ENCODE data around the gene ENAH.

ENAH gene

DNA sequence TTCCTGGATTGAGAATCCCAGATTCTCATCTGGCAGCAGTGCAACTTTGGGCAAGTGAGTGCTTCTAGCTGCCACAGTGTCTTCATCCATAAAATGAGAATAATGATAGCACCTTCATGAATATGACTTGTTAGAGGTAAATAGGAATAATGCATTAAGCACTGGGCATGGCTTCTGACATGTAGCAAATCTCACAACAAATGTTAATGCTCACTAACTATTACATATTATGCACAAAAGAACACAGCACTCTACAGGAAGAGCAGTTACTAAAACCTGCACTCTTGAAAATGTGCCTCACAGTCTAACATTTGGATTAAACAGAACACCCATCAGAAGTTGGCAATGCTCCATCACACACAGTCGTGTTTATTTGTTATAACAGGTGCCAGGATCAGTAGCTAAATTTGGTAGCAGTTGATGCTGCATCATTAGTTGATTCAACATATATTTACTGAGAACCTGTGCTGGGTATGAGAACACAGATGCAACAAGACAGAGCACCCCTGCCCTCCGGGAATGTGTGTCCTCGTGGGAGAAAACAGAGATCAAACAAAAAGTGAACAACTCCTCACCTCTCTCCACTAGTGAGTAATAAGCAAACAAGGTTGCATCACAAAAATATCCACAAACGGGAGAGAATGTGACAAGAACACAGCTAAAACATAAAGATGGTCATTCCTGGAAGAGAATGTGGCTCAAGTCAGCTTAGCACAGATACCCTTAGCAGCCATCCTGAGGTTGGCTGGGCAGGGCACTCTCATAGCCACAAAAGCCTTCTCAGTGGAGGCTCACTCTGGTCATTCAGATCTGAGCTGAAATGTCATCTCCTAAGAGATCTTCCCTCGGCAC lies 198.9 kb downstream of the ENAH start:
- no peak for DNase-seq (ENCODE audit: low read depth)

DNA sequence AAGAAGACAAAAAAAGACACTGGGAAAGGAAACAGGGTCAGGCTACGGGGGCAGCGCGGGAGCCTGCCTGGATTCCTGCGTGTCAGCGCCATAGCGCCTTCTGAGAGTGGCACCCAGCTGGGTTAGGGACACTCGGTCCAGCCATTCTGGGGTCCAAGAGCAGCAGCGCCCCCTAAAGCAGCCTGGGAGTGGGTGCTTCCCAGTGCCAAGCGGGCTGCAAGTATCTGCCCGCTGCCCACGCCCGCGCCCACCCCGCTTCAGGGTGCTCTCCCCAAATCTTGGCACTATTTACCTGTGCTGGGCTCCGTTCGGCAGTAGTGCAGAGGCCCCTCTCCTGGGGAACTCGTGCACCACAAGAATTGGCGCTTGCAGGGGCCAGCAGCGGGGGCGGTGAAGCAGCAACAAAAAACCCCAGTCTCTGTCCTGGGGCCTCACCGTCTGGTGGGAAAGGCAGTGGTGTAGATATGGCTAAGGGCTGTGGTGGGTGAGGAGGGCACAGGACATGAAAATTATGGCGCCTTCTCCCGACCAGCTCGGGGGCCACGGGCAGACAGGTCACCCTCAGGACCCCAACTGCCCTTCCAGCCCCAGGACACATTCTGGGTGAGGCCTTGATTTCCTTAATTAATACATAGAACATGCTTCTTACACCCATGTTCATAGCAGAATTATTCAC lies 200.9 kb downstream of the ENAH start:
- no peak for DNase-seq (ENCODE audit: low read depth)

DNA sequence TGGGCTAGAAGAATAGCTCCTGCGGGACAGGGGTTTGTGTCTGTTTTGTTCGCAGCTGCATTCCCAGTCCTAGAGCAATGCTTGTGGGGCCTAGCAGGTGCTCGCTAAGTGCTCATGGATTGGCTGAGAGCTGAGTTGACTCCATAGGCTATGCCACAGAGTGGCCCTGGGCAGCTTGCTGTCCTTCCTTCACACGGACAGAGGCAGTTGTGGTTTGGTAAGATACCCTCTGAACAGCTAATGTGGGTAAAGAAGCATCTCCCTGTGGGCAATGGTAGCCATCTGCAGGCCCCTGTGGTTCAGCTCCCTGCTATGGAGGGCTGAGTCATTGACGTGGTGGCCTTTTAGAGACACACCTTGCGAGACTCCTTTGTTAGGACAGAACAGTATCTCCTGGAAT lies 201.6 kb downstream of the ENAH start:
- DNase-seq (ENCODE audit: low read depth): no peak

DNA sequence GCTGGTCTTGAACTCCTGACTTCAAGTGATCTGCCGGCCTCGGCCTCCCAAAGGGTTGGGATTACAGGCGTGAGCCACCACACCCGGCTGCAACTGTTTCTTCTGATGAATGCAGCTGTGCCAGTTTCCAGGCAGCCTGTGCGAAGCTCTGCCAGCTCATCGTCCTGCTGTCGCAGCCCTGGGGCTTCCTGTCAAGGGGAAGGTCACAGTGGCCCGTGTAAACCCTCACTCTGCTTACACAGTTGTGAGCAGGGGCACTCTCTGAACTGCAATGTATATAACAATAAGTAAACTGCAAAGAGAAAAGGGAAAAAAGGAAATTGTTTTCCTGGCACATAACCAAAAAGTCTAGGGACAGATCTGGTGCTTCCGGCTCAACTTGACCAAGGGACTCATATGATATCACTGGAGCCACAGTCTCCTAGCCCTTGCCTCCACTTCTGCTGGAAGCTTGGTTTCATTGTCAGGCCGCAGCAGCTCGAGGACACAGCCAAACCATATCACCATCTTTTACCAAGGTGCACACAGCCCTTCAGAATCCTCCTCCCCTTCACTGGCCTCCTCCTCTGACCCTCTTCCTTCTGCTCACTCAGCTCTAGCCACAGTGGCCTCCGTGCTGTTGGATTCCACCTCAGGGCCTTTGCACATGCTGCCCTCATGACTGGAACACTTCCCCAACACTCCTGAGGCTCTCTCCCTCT lies 202.3 kb downstream of the ENAH start:
- no peak for DNase-seq (ENCODE audit: low read depth)

DNA sequence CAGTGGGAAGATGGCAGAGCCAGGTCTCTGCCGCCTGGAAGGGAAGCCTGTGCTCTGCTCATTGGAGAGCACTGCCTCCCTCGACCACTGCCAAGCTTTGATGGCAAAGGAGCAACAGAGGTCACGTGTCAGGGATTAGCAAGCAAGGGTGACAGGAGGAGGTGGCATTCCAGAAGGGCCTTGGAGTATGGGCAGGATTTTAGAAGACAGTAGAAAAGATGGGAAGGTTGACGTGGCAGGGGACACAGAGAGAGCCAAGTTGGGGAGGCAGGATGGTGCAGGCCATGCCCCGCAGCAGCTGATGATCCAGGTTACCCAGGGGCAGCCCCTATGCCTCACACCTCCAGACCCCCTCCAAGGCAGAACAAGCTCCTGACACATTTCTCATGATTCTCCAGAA lies 203.1 kb downstream of the ENAH start:
- DNase-seq (ENCODE audit: low read depth): no peak

DNA sequence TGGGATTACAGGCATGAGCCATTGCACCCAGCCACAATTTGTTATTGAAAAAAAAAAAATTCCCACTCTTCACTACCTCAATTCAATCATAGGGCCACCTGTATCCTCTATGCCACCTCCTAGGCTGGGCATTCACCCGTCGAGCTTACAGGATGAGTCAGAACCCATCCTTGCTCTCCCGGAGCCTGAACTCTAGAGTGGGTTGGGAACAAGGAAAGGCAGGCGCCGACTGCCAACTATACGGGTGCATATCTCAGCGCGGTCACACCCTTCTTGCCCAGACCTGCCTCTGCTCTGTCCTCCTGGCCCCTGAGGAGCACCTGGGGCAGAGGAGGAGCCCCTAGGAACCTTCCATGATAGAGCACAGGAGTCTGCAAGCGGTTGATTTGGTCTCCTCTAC lies 203.7 kb downstream of the ENAH start:
- DNase-seq (ENCODE audit: low read depth): no peak

DNA sequence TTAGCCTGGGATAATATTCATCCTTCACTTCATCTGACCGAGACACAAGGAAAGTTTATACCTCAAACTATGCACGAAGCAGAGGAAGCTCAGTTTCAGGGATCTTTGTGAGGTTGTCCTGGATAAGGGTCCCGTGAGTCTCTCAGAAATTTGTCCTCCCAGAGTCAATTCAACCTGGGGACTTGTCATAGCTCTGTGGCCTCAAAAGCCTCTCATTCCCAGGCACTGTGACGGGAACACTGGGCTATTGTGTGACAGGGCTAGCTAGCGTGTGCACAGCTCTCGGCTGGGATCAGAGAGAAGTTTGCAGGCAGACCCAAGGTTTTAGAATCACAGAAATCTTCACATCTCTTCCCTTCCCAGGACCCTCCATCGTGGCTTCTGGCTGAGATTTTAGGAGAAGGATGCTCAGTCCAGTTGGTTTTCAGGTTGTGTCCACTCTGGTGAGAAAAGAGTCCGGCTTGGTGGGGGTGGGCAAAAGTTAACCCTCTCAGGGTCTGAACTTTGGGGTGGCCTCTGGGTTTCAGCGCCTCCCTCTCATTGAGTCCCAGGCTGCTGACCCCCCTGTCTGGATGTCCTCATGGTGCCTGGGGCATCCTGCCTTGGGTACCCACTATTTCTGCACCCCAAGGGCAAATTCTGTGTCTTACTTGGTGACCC lies 204.6 kb downstream of the ENAH start:
- DNase-seq (ENCODE audit: low read depth): no peak

DNA sequence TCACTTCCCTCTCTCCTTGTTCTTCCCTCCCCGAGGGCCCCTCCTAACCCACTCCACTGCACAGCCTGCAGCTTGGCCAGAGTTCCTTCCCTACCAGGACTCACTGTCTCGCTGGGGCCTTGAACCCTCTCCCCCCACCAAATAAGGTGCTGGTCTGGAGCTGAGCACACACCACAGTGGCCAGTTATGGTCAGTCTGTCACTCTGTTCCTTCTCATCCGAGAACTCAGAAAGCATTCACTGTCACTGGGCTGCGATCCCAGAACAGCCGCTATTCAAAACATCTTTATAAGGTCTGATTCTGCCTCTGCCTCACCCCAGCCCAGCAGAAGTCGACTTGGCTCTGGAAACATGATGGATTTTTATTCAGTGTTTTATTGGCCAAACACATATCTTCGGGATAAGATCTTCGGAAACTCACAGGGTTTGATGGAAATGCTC lies 205.3 kb downstream of the ENAH start:
- DNase-seq (ENCODE audit: low read depth): no peak

DNA sequence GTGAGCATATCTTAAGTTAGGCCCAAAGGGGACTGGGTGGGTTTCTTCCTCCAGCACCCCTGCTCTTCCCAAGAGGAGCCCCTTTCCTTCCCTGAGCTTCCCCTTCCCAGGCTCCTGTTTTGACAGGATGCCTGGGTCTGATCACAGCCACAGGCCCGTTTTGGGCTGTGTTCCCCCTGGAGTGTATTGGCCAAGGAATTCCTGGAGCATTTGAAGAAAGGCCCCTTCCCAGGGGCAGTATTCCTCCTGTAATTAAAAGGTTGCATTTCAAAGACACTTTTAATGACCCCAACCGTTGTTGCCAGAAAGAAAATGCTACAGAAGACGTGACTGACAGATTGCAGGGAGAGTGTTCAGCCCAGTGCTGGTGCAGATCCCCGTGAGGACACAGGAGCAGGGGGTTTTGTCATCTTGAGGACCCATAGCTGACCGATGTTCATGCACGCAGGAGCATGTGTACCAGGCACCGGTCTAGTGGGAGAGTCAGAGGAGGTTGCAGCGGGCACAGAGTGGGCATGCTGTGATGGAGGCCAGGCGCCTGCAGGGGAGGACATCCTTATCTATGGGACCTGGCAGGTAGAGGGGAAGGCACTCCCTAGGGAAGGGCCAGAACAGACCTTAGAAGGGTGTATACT lies 205.8 kb downstream of the ENAH start:
- no peak for DNase-seq (ENCODE audit: low read depth)

DNA sequence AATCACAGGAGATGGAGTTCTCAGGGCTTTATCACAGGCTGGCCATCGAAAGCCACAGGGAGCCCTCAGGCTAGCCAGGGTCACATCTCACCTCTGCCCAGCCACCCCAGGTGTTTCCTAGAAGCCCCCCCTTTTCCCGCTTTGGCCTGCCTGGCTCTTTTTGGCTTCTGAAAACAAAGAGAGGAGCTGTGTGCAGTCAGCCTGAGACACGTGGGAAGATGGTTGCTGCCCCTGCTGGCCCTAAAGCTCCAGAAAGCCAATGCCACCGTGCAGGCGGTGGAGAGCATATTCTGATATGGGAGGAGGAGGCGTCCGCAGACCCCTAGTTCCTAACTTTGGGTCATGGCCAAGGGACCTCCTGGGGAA lies 206.3 kb downstream of the ENAH start:
- no peak for DNase-seq (ENCODE audit: low read depth)

DNA sequence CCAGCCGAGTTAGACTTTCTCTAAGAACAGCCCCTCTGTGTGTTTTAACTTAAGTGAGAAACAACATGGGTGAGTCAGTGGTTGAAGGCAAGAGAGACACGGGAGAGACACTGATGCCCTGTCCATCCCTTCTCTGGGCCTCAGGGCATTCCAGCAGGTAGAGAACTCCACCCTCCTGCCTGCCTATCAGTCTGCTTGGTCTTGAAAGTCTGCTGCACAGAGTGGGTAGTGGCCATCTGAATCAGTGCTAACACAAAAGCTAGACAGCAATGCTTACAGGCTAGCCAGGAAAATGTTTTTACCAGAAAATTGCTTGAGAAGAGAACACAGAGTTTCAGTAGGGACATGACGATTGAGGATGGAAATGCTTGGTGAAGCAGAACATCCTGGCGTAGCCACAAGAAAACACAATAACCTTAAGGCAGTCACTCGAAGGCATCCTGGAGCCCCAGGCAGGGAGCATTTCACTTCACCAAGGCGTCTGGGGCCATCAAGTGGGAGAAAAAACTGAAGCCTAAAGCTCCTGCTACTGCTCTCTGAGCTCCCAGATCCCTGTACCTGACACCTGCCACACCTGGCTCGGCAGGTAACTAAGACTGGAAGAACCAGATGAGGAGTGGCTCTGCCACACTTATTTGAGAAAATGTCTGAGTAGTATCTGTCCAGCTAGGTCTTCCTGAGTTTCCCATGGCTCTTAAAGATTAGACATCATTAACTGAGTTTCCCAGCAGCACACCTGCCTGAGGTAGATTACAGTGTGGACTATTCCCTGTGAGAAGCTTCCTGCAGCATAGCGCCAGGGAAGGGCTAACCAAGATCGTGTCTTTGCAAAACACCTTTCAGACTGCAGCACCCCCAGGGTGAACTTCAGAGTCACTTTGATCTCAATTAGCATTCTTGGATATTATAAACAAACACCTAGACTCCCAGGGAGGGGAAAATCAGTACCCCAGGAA lies 207.0 kb downstream of the ENAH start:
- DNase-seq (ENCODE audit: low read depth): no peak

DNA sequence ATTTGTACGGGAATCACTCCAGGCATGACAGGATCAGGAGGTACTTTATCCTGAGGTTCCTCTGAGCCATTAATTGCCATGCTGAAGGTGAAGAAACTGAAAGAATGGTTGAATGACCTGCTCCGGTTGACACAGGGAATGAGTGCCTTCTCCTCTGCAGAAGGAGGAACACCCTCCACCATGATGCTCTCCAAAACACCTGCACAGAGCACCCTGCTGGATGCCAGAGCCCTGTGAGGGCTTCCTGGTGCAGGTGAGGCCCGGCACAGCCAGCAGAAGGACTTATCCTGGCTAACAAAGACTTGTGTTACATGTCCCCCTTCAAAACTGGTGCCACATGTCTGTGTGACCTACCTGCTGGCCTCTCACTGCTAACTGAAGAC lies 210.8 kb downstream of the ENAH start:
- DNase-seq (ENCODE audit: low read depth): no peak

DNA sequence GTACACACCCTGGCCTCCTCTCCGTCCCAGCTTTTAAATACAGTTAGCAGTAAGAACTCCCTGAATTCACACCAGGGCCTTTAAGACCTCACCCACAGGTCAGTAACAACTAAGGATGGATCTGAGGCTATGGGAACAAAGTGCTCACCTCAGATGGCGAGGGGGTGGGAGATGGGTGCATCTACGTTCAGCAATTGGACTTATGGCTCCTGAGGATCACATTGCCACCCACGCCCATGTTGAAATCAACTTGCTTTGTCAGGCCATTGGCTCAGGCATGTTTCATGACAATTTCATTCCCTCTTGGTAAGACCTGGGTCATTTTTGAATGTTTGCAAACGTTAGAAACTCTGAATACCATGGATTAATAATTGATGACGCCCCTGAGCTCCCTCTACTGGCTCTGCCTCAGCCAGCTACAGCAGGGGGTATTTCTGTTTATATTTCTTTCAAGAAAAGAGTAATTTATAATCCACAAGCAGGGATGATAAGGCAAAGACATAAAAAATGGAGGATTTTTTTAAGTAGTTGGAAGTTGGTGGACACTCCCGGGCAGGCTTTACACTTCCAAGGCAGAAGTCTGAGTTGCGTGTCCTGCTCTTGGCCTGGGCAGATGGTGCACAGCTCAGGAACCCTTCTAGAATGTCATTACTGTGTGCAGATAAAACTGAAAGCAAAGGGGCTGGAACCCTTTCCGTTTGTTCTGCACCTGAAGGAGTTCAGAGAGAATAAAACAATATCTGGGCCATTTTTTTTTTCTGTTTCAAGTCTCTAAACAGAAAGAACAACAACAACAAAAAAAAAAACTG lies 211.4 kb downstream of the ENAH start:
- DNase-seq (ENCODE audit: low read depth): no peak

DNA sequence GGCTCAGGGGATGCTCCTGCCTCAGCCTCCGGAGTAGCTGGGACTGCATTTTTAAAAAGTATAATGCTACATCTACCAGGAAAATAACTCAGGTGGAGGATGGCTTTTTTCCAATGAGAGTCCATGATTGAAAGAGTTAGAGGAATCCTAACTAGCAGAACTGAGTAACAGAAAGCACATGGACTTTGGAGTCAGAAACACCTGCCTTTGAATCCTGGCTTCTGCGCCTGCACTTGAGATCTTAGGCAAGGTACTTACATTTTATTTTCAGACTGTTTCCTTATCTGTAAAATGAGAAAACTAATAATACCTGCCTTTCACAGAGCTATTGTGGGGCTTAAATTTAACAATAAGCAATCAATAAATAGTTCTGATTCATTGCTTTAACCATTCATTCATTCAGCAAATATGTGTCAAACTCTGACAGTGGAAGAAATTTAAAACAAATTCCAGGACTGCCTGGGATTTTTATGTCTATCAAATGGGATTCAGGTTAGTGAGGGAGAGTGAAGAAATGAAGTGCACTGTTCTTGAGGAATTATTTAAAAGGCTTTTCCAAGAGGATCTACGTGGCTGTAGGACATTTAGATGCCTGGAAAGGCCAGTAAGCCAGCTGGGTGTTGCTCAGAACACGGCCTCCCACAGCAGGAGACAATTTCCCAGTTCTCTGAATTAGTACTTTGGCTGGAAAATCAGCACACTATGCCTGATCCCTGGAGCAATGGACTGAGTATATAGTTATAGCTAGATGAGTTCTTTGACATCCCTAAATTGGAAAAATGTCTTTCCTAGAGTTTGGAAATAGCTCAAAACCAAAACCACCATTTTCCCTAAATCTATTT lies 212.3 kb downstream of the ENAH start:
- no peak for DNase-seq (ENCODE audit: low read depth)

DNA sequence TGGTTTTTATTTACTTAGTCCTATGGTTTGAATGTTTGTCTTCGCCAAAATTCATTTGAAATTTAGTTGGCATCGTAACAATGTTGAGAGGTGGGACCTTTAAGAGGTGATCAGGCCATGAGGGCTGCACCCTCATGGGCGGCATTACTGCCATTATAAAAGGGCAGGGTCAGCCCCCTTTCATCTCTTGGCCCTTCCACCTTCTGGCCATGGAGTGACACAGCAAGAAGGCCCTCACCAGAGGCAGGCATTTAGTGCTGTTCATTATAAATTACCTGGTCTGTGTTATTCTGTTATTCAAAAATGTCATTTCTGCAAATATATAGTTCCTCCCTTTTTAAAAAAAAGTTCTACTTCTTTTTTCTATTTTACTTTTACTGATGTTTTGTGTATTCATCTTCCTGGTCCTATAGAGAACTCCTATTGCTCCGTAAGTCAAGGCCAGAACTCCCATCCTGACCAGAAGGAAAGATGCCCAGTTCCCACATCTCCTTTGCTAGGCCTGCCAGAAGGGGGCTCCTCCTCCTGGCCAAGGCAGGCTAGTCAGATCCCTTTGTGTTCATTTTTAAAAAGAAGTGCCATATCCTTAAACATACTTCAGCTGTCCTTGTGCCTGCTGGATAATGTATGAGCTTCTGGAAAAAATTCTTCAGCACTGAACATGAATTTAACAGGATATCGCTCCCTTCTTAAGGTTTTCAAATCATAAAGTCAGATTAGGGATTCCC lies 215.0 kb downstream of the ENAH start:
- no peak for DNase-seq (ENCODE audit: low read depth)
